ENCODE measurements around the gene COL12A1. TPM values are rescaled to one million over a fixed set of nuclear protein-coding genes. Genes with fewer than 3 reads are reported as not detected.

Gene COL12A1
- total and polyA plus RNA-seq, 2 experiments from 2014 or later, result 0.32 to 0.66 TPM

GRCh38 chr6:75211920-75212590 is 6.2 kb upstream of the COL12A1 start:
- TF ChIP-seq, protein P1, sequence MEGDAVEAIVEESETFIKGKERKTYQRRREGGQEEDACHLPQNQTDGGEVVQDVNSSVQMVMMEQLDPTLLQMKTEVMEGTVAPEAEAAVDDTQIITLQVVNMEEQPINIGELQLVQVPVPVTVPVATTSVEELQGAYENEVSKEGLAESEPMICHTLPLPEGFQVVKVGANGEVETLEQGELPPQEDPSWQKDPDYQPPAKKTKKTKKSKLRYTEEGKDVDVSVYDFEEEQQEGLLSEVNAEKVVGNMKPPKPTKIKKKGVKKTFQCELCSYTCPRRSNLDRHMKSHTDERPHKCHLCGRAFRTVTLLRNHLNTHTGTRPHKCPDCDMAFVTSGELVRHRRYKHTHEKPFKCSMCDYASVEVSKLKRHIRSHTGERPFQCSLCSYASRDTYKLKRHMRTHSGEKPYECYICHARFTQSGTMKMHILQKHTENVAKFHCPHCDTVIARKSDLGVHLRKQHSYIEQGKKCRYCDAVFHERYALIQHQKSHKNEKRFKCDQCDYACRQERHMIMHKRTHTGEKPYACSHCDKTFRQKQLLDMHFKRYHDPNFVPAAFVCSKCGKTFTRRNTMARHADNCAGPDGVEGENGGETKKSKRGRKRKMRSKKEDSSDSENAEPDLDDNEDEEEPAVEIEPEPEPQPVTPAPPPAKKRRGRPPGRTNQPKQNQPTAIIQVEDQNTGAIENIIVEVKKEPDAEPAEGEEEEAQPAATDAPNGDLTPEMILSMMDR (IDR thresholded peaks at IDR 0.05; ENCODE audit: low read depth, low read length), result no peak
- H3K27me3 ChIP-seq, result peaks cover 24% of the 10 kb centered on the region
- no peaks in the 10 kb centered on the region for H3K9me3 ChIP-seq (ENCODE audit: low read depth)
- peaks cover 13% of the 10 kb centered on the region for H3K4me1 ChIP-seq (ENCODE audit: low read depth)
- H3K4me3 ChIP-seq, result no peak overlapping the region
- DNase-seq (ENCODE audit: low read depth in 1 of 2, low spot score in 1 of 2), result no peak
- H3K27ac ChIP-seq, result no peak overlapping the region
- H3K36me3 ChIP-seq, result no peaks in the 10 kb centered on the region

DNA sequence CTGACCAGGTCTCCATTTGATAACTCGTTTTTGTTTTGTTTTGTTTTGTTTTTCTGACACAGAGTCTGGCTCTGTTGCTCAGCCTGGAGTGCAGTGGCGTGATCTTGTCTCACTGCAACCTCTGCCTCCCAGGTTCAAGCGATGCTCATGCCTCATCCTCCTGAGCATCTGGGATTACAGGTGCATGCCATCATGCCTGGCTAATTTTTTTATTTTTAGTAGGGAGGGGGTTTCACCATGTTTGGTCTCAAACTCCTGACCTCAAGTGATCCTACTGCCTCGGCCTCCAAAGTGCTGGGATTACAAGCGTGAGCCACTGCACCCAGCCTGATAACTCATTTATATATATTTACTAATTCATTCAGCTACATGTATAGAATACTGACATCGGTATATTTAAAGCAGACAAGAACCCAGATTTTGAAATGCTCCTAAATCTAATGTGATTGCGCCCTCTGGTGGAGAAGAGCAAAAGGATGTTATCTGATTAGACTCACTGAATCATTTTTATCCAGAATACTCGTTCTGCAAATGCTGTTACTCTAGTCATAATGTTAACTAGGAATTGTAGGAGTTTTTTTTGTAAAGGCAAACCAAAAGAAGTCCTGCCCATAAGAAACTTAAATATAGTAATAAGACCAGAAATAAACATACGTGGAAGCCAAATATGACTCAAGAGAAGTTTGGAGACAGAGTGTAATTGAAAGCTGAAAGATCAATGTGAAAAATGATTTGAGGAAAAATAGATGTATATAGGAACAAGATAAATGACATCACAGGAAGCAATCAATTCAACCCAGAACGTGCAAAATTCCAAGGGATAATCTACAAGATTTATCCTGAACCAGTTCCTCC is 5.3 kb upstream of the COL12A1 start:
- peak; percentile 83 to 84 for DNase-seq (ENCODE audit: low read depth in 1 of 2, low spot score in 1 of 2)
- TF ChIP-seq, protein P1 (IDR thresholded peaks at IDR 0.05; ENCODE audit: low read depth, low read length), result peak; percentile 67
- Histone ChIP-seq H3K27me3 (peaks cover 33% of the 10 kb centered on the region), H3K9me3 (ENCODE audit: low read depth) (no peaks in the 10 kb centered on the region), H3K4me3 (no peak overlapping the region), H3K27ac (no peak overlapping the region), H3K4me1 (ENCODE audit: low read depth) (peaks cover 13% of the 10 kb centered on the region), H3K36me3 (no peaks in the 10 kb centered on the region)

- H3K27me3 ChIP-seq, result peaks cover 52% of the 10 kb centered on the region
- H3K36me3 ChIP-seq, result no peaks in the 10 kb centered on the region
- H3K9me3 ChIP-seq (ENCODE audit: low read depth), result no peaks in the 10 kb centered on the region
- no peak overlapping the region for H3K4me3 ChIP-seq
- DNase-seq (ENCODE audit: low read depth in 1 of 2, low spot score in 1 of 2), result no peak
- H3K27ac ChIP-seq, result no peak overlapping the region
- H3K4me1 ChIP-seq (ENCODE audit: low read depth), result peaks cover 10% of the 10 kb centered on the region
- TF ChIP-seq, protein P1 (IDR thresholded peaks at IDR 0.05; ENCODE audit: low read depth, low read length), result no peak
These were observed 3.4 kb upstream of the COL12A1 start for GRCh38 chr6:75209184-75209723.

GRCh38 chr6:75208298-75209183 is 2.7 kb upstream of the COL12A1 start:
- Histone ChIP-seq H3K36me3 (no peaks in the 10 kb centered on the region), H3K27ac (no peak overlapping the region), H3K27me3 (peaks cover 59% of the 10 kb centered on the region), H3K9me3 (ENCODE audit: low read depth) (no peaks in the 10 kb centered on the region), H3K4me3 (no peak overlapping the region), H3K4me1 (ENCODE audit: low read depth) (peaks cover 4% of the 10 kb centered on the region)
- TF ChIP-seq, protein P1 (IDR thresholded peaks at IDR 0.05; ENCODE audit: low read depth, low read length), result peak; percentile 94
- DNase-seq (ENCODE audit: low read depth in 1 of 2, low spot score in 1 of 2), result peak; percentile 89 to 91

Data from cardiac muscle cell (in vitro differentiated cells and primary cell).